H9 (cell line): ENCODE measurements around the gene FOSL2. TPM values are rescaled to one million over a fixed set of nuclear protein-coding genes. Genes with fewer than 3 reads are reported as not detected.

Experiments used
- DNase-seq: peaks from one replicate; pipeline ENCODE4 v3.0.0-alpha.2; 2017
- H2AFZ ChIP-seq: one replicate; pipeline ENCODE4 v1.6.1; 2013; ENCODE audit warnings: mild to moderate bottlenecking, low read length, control low read depth, moderate library complexity
- H2AK5ac ChIP-seq: 2 replicates; pipeline ENCODE4 v1.6.1; 2013; ENCODE audit warnings: low read length, control low read depth, mixed read lengths; ENCODE audit not compliant: insufficient read length
- H2BK120ac ChIP-seq: one replicate; pipeline ENCODE4 v1.6.1; 2013; ENCODE audit warnings: low read depth, mild to moderate bottlenecking, low read length, control low read depth, inconsistent platforms; ENCODE audit not compliant: poor library complexity, severe bottlenecking
- H2BK12ac ChIP-seq: 2 replicates; pipeline ENCODE4 v1.6.1; 2013; ENCODE audit warnings: low read length, control low read depth, mixed read lengths, low read depth; ENCODE audit not compliant: insufficient read length
- H2BK15ac ChIP-seq: 2 replicates; pipeline ENCODE4 v1.6.1; 2013; ENCODE audit warnings: low read depth, low read length, control low read depth
- H2BK20ac ChIP-seq: one replicate; pipeline ENCODE4 v1.6.1; 2013; ENCODE audit warnings: low read depth, mild to moderate bottlenecking, low read length, control low read depth, inconsistent platforms; ENCODE audit not compliant: poor library complexity, severe bottlenecking
- H2BK5ac ChIP-seq: 2 replicates; pipeline ENCODE4 v1.6.1; 2013; ENCODE audit warnings: low read length, control low read depth, mixed read lengths; ENCODE audit not compliant: insufficient read length
- H3K14ac ChIP-seq: 2 replicates; pipeline ENCODE4 v1.6.1; 2013; ENCODE audit warnings: low read length, control low read depth; ENCODE audit not compliant: insufficient read depth
- H3K18ac ChIP-seq: 2 replicates; pipeline ENCODE4 v1.6.1; 2013; ENCODE audit warnings: low read depth, mild to moderate bottlenecking, mixed read lengths, low read length, control low read depth; ENCODE audit not compliant: insufficient read length
- H3K23ac ChIP-seq: 2 replicates; pipeline ENCODE4 v1.6.1; 2013; ENCODE audit warnings: low read length, control low read depth, mixed read lengths, low read depth; ENCODE audit not compliant: insufficient read length
- H3K23me2 ChIP-seq: 2 replicates; pipeline ENCODE4 v1.6.1; 2013; ENCODE audit warnings: low read depth, mild to moderate bottlenecking, mixed read lengths, low read length, control low read depth; ENCODE audit not compliant: insufficient read length, poor library complexity, severe bottlenecking
- H3K27ac ChIP-seq: 2 replicates; pipeline ENCODE4 v1.5.1; 2013; ENCODE audit warnings: low read length, control low read depth, mixed read lengths, low read depth; ENCODE audit not compliant: insufficient read length
- H3K27me3 ChIP-seq: 2 replicates; pipeline ENCODE4 v1.6.1; 2013; ENCODE audit warnings: low read length, control low read depth, inconsistent platforms; ENCODE audit not compliant: insufficient read depth
- H3K4ac ChIP-seq: 2 replicates; pipeline ENCODE4 v1.6.1; 2013; ENCODE audit warnings: low read depth, mild to moderate bottlenecking, control low read depth, inconsistent platforms, low read length, moderate library complexity
- H3K4me1 ChIP-seq: 2 replicates; pipeline ENCODE4 v1.6.1; 2013; ENCODE audit warnings: low read length, control low read depth, inconsistent platforms; ENCODE audit not compliant: insufficient read depth
- H3K4me2 ChIP-seq: 2 replicates; pipeline ENCODE4 v1.6.1; 2013; ENCODE audit warnings: low read length, control low read depth, mixed read lengths; ENCODE audit not compliant: insufficient read length, insufficient read depth
- H3K56ac ChIP-seq: 2 replicates; pipeline ENCODE4 v1.6.1; 2013; ENCODE audit warnings: low read depth, mild to moderate bottlenecking, mixed read lengths, low read length, control low read depth; ENCODE audit not compliant: insufficient read length
- H3K79me1 ChIP-seq: 2 replicates; pipeline ENCODE4 v1.6.1; 2013; ENCODE audit warnings: low read depth, mild to moderate bottlenecking, moderate library complexity, low read length, control low read depth, inconsistent platforms; ENCODE audit not compliant: insufficient read depth, poor library complexity, severe bottlenecking
- H3K79me2 ChIP-seq: 2 replicates; pipeline ENCODE4 v1.6.1; 2013; ENCODE audit warnings: low read length, control low read depth, inconsistent platforms; ENCODE audit not compliant: insufficient read depth
- H3K9ac ChIP-seq: 2 replicates; pipeline ENCODE4 v1.6.1; 2013; ENCODE audit warnings: low read length, control low read depth, mixed read lengths; ENCODE audit not compliant: insufficient read length; ENCODE audit errors: extremely low read depth
- H3K9me3 ChIP-seq: one replicate; pipeline ENCODE4 v1.6.1; 2013; ENCODE audit warnings: low read depth, low read length, inconsistent platforms; ENCODE audit not compliant: control insufficient read depth
- H3T11ph ChIP-seq: one replicate; pipeline ENCODE4 v1.6.1; 2013; ENCODE audit warnings: mild to moderate bottlenecking, low read length, control low read depth, inconsistent platforms
- H4K20me1 ChIP-seq: one replicate; pipeline ENCODE4 v1.6.1; 2013; ENCODE audit not compliant: control insufficient read depth, insufficient read length, insufficient read depth
- H4K5ac ChIP-seq: 2 replicates; pipeline ENCODE4 v1.6.1; 2013; ENCODE audit warnings: low read depth, mild to moderate bottlenecking, mixed read lengths, low read length, control low read depth; ENCODE audit not compliant: insufficient read length
- H4K8ac ChIP-seq: replicated peaks from 2 replicates; pipeline ENCODE4 v1.6.1; 2013; ENCODE audit warnings: low read length, control low read depth, mixed read lengths, low read depth; ENCODE audit not compliant: insufficient read length
- H4K91ac ChIP-seq: 2 replicates; pipeline ENCODE4 v1.6.1; 2013; ENCODE audit warnings: low read depth, mild to moderate bottlenecking, moderate library complexity, mixed read lengths, low read length, control low read depth; ENCODE audit not compliant: insufficient read length
- H3K27ac Mint-ChIP-seq, 3 experiments: 2 replicates in 2 of 3; 3 replicates in 1 of 3; pipeline ENCODE4 v1.8.0; 2020 to 2021; ENCODE audit warnings: mixed read lengths in 3 of 3, mild to moderate bottlenecking in 1 of 3, moderate library complexity in 1 of 3
- H3K27me3 Mint-ChIP-seq: 2 replicates; pipeline ENCODE4 v1.8.0; 2021; ENCODE audit warnings: low read depth, mild to moderate bottlenecking, moderate library complexity, mixed read lengths
- H3K36me3 Mint-ChIP-seq, 3 experiments: 2 replicates in 2 of 3; 3 replicates in 1 of 3; pipeline ENCODE4 v1.8.0; 2020 to 2021; ENCODE audit warnings: low read depth in 3 of 3, mixed read lengths in 3 of 3; ENCODE audit not compliant: insufficient read depth in 1 of 3
- H3K4me1 Mint-ChIP-seq, 2 experiments: 2 replicates each; pipeline ENCODE4 v1.8.0; 2020; ENCODE audit warnings: mixed read lengths in 2 of 2
- H3K4me3 Mint-ChIP-seq, 2 experiments: 2 replicates in 1 of 2; 3 replicates in 1 of 2; pipeline ENCODE4 v1.8.0; 2020 to 2021; ENCODE audit warnings: mild to moderate bottlenecking in 2 of 2, mixed read lengths in 2 of 2, moderate library complexity in 1 of 2
- H3K9me3 Mint-ChIP-seq, 2 experiments: 2 replicates in 1 of 2; 3 replicates in 1 of 2; pipeline ENCODE4 v1.8.0; 2020; ENCODE audit warnings: mild to moderate bottlenecking in 2 of 2, mixed read lengths in 2 of 2, moderate library complexity in 1 of 2
- CTCF ChIP-seq: fragments of 200-600 bp; sonication (generic); conservative IDR thresholded peaks from 3 replicates; pipeline ENCODE4 v1.8.0; 2021; ENCODE audit warnings: antibody characterized with exemption, mild to moderate bottlenecking
- WGBS: extraction: QIAGEN DNeasy Blood & Tissue Kit; methylation state at CpG from one replicate; pipeline ENCODE4 v1.1.7; 2013; ENCODE audit warnings: missing lambda C conversion rate, low lambda C conversion rate, mixed read lengths; ENCODE audit not compliant: insufficient read length; ENCODE audit errors: extremely low coverage; 5-methylcytosine and 5-hydroxymethylcytosine counted together
- total RNA-seq: library from RNA; stranded (reverse); gene quantifications from 2 replicates; pipeline ENCODE4 v1.2.1, GENCODE V29; 2021

The FOSL2 gene
- total RNA-seq, 1 experiment from 2014 or later = 7.4 TPM

- no peak overlapping the region for H3T11ph ChIP-seq
- Mint-ChIP-seq H3K27me3 (no peaks in the 10 kb centered on the region; the same call in 1 of the 2 replicates), H3K4me3 (no peak overlapping the region), H3K27ac (no peak overlapping the region), H3K36me3 (no peaks in the 10 kb centered on the region; a peak in 1 of 7 replicates), H3K9me3 (no peaks in the 10 kb centered on the region), H3K4me1 (peaks cover 5 to 12% of the 10 kb centered on the region in 2 experiments; a peak in 3 of 4 replicates)
- H3K79me2 ChIP-seq = no peaks in the 10 kb centered on the region
- no peak overlapping the region for H3K23ac ChIP-seq
- no peaks in the 10 kb centered on the region for H3K9me3 ChIP-seq
- H3K27ac ChIP-seq = no peak overlapping the region
- H2AK5ac ChIP-seq = no peak overlapping the region
- peak overlapping the region; percentile 4 for H4K8ac ChIP-seq
- no peak overlapping the region for H4K5ac ChIP-seq
- no peak overlapping the region for H2AFZ ChIP-seq
- no peak overlapping the region for H2BK20ac ChIP-seq
- H3K4me1 ChIP-seq = no peaks in the 10 kb centered on the region
- no peak for DNase-seq
- no peak overlapping the region for H2BK5ac ChIP-seq
- H3K9ac ChIP-seq = no peak overlapping the region
- H3K27me3 ChIP-seq = no peaks in the 10 kb centered on the region
- H3K18ac ChIP-seq = no peak overlapping the region
- no peak overlapping the region for H3K4me2 ChIP-seq
- H2BK12ac ChIP-seq = no peak overlapping the region
- no peak overlapping the region for H3K4ac ChIP-seq
- no peaks in the 10 kb centered on the region for H3K79me1 ChIP-seq
- no peak overlapping the region for H3K14ac ChIP-seq
- no CpG with 5 or more reads among the region's 5 CpGs for WGBS
- H2BK120ac ChIP-seq = no peak overlapping the region
- no peaks in the 10 kb centered on the region for H3K23me2 ChIP-seq
- no peaks in the 10 kb centered on the region for H4K20me1 ChIP-seq
- no peak for TF ChIP-seq CTCF
- H3K56ac ChIP-seq = no peak overlapping the region
- no peak overlapping the region for H4K91ac ChIP-seq
- H2BK15ac ChIP-seq = no peak overlapping the region
Measured at GRCh38 chr2:28352104-28352503, 40.6 kb upstream of the FOSL2 start.
